Loucy (cell line): ENCODE data around the gene ALX3.

Experiments used
- H2AFZ ChIP-seq: fragments of 200-600 bp; sonication (generic); 2 replicates; pipeline ENCODE4 v1.6.0; 2016; ENCODE audit warnings: antibody characterized with exemption, mild to moderate bottlenecking, low read length, moderate library complexity
- H3F3A ChIP-seq: fragments of 200-600 bp; 2 replicates; pipeline ENCODE4 v1.6.0; 2016; ENCODE audit warnings: antibody characterized with exemption, low read depth, mild to moderate bottlenecking
- H3K27me3 ChIP-seq: fragments of 200-600 bp; sonication (generic); 2 replicates; pipeline ENCODE4 v1.6.1; 2014; ENCODE audit warnings: low read length, mild to moderate bottlenecking; ENCODE audit not compliant: insufficient read depth, poor library complexity, severe bottlenecking
- H3K36me3 ChIP-seq: fragments of 200-600 bp; sonication (generic); 2 replicates; pipeline ENCODE4 v1.6.1; 2016; ENCODE audit warnings: low read length; ENCODE audit not compliant: insufficient read depth
- H3K4me1 ChIP-seq: fragments of 200-600 bp; sonication (generic); 2 replicates; pipeline ENCODE4 v1.5.1; 2014; ENCODE audit warnings: low read length, mild to moderate bottlenecking; ENCODE audit not compliant: insufficient read depth, poor library complexity, severe bottlenecking
- H3K4me2 ChIP-seq: fragments of 200-600 bp; sonication (generic); 2 replicates; pipeline ENCODE4 v1.6.0; 2014; ENCODE audit warnings: antibody characterized with exemption, low read length, low read depth, mild to moderate bottlenecking; ENCODE audit not compliant: poor library complexity, severe bottlenecking
- H3K4me3 ChIP-seq: fragments of 200-600 bp; sonication (generic); 2 replicates; pipeline ENCODE4 v1.5.1; 2014; ENCODE audit warnings: low read length, mild to moderate bottlenecking, mixed read lengths; ENCODE audit not compliant: poor library complexity, severe bottlenecking
- H3K79me2 ChIP-seq: fragments of 200-600 bp; sonication (generic); 2 replicates; pipeline ENCODE4 v1.6.1; 2014; ENCODE audit warnings: low read length; ENCODE audit not compliant: insufficient read depth
- H3K9ac ChIP-seq: fragments of 200-600 bp; sonication (generic); 2 replicates; pipeline ENCODE4 v1.6.0; 2014; ENCODE audit warnings: mild to moderate bottlenecking, low read depth, low read length, moderate library complexity; ENCODE audit not compliant: poor library complexity, severe bottlenecking
- H3K9me2 ChIP-seq: fragments of 200-600 bp; sonication (generic); replicated peaks from 2 replicates; pipeline ENCODE4 v1.6.1; 2016; ENCODE audit warnings: low read depth, low read length, mixed read lengths
- H3K9me3 ChIP-seq: fragments of 200-600 bp; sonication (generic); 2 replicates; pipeline ENCODE4 v1.6.1; 2014; ENCODE audit warnings: mild to moderate bottlenecking, antibody characterized with exemption, low read length, low read depth; ENCODE audit not compliant: insufficient read depth
- H4K20me1 ChIP-seq: fragments of 200-600 bp; sonication (generic); 2 replicates; pipeline ENCODE4 v1.6.0; 2014; ENCODE audit warnings: antibody characterized with exemption, low read length, mild to moderate bottlenecking; ENCODE audit not compliant: insufficient read depth, poor library complexity, severe bottlenecking
- EZH2phosphoT487 ChIP-seq: fragments of 200-600 bp; IDR thresholded peaks from 2 replicates; pipeline ENCODE4 v1.6.1; 2018; ENCODE audit warnings: antibody characterized with exemption, mild to moderate bottlenecking, moderate library complexity, borderline replicate concordance
- TF ChIP-seq, protein P1 (sequence below): fragments of 200-600 bp; sonication (generic); conservative IDR thresholded peaks from 2 replicates; pipeline ENCODE4 v1.5.1; 2014; ENCODE audit warnings: mild to moderate bottlenecking, antibody characterized with exemption, low read length

The ALX3 gene

DNA sequence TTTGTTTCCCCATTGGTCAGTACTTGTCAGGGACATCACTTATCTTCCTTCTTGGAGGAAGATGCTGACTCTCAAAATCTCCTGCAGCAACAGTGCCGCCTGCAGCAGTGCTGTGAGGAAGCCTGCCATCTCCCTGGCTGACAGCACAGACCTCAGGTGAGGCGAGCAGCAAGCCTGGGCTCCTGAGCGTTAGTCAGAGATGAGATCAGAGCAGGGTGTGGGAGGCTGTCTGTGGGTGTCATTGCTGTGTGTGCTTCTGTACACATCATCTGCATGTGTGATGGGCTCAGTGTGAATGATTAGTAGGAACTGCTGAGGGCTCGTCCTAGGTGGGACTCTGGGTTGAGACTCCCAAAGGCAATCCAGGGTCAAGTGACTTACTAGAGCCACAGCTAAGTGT is 29.9 kb downstream of the ALX3 start:
- Histone ChIP-seq H3F3A (no peaks in the 10 kb centered on the region), H4K20me1 (peaks cover 10% of the 10 kb centered on the region), H2AFZ (no peak overlapping the region), H3K27me3 (no peaks in the 10 kb centered on the region), H3K4me3 (no peak overlapping the region), H3K4me1 (peaks cover 14% of the 10 kb centered on the region), H3K36me3 (peaks cover 73% of the 10 kb centered on the region; the same call in 1 of the 2 replicates), H3K79me2 (peaks cover 20% of the 10 kb centered on the region), H3K9ac (no peak overlapping the region), H3K4me2 (no peak overlapping the region), H3K9me3 (no peaks in the 10 kb centered on the region), H3K9me2 (no peaks in the 10 kb centered on the region)
- TF ChIP-seq, protein P1, sequence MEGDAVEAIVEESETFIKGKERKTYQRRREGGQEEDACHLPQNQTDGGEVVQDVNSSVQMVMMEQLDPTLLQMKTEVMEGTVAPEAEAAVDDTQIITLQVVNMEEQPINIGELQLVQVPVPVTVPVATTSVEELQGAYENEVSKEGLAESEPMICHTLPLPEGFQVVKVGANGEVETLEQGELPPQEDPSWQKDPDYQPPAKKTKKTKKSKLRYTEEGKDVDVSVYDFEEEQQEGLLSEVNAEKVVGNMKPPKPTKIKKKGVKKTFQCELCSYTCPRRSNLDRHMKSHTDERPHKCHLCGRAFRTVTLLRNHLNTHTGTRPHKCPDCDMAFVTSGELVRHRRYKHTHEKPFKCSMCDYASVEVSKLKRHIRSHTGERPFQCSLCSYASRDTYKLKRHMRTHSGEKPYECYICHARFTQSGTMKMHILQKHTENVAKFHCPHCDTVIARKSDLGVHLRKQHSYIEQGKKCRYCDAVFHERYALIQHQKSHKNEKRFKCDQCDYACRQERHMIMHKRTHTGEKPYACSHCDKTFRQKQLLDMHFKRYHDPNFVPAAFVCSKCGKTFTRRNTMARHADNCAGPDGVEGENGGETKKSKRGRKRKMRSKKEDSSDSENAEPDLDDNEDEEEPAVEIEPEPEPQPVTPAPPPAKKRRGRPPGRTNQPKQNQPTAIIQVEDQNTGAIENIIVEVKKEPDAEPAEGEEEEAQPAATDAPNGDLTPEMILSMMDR = no peak
- TF ChIP-seq EZH2phosphoT487 = no peak

DNA sequence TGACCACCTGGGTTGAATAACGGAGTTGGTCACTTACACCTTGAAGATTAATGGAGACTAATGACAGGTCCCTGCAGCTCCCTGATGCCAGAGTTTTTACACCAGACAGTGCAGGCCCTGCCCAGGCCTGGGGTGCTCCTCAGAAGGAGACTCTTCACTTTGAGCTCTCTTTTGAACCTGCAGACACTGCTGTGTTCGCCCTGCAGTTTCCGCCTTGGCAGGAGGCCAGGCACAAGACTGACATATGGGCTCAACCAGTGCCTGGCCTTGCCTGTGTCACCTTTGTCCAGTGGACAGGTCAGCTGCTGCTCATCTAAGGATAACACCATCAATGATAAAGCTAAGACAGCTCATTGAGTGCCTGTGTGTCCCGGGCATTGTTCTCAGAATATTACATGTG is 30.8 kb downstream of the ALX3 start:
- Histone ChIP-seq H3K4me2 (no peak overlapping the region), H3K27me3 (no peaks in the 10 kb centered on the region), H3K36me3 (peaks cover 66% of the 10 kb centered on the region; the same call in 1 of the 2 replicates), H3K9ac (no peak overlapping the region), H3K4me1 (peaks cover 17% of the 10 kb centered on the region), H3K9me3 (no peaks in the 10 kb centered on the region), H3K9me2 (no peaks in the 10 kb centered on the region), H2AFZ (no peak overlapping the region), H3K79me2 (peaks cover 29% of the 10 kb centered on the region), H3F3A (no peaks in the 10 kb centered on the region), H3K4me3 (no peak overlapping the region), H4K20me1 (peaks cover 13% of the 10 kb centered on the region)
- TF ChIP-seq, protein P1 = no peak
- TF ChIP-seq EZH2phosphoT487 = no peak

DNA sequence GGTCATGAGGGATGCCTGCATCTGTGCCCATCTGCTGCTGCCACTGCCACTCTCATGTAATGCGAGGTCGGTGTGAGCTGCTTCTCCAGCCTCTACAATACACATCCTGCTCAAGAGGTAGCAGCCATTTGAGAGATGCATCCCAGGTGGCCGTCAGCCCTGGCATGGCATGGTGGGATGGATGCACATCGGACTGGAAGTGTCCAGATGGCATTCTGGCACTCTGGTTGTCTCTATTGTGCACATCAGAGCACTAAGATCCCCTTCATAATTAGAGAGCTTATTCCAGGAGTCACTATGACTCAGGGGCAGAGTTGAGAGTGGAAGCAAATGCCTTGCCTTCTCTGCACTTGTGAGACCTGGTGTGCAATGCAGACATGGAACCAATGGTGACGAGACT is 32.2 kb downstream of the ALX3 start:
- no peak overlapping the region for H3K9ac ChIP-seq
- peaks cover 52% of the 10 kb centered on the region; the same call in 1 of the 2 replicates for H3K36me3 ChIP-seq
- H3K4me2 ChIP-seq = no peak overlapping the region
- H2AFZ ChIP-seq = no peak overlapping the region
- no peaks in the 10 kb centered on the region for H3K9me3 ChIP-seq
- H3K79me2 ChIP-seq = peaks cover 31% of the 10 kb centered on the region
- no peak for TF ChIP-seq EZH2phosphoT487
- TF ChIP-seq, protein P1 = no peak
- H3K27me3 ChIP-seq = no peaks in the 10 kb centered on the region
- H4K20me1 ChIP-seq = peaks cover 13% of the 10 kb centered on the region
- H3F3A ChIP-seq = no peaks in the 10 kb centered on the region
- no peak overlapping the region for H3K4me3 ChIP-seq
- no peaks in the 10 kb centered on the region for H3K9me2 ChIP-seq
- peaks cover 24% of the 10 kb centered on the region for H3K4me1 ChIP-seq
